Stimulated activated CD8-positive, alpha-beta memory T cell treated with anti-CD3 and anti-CD28 coated beads, Interleukin-7, amount 100 ng/mL, for 24 hours (primary cell): ENCODE results near the gene SMYD3.

Source experiments
- DNase-seq: peaks from one replicate; pipeline ENCODE4 v3.0.0-alpha.2; 2020; ENCODE audit warnings: low read depth

SMYD3 gene

GRCh38 chr1:246271516-246271915 is 235.6 kb downstream of the SMYD3 start:
- no peak for DNase-seq

GRCh38 chr1:246270236-246270635 is 236.8 kb downstream of the SMYD3 start:
- no peak for DNase-seq

- DNase-seq = no peak
Measured at GRCh38 chr1:246269466-246269865, 237.6 kb downstream of the SMYD3 start.

GRCh38 chr1:246267896-246268295 is 239.2 kb downstream of the SMYD3 start:
- no peak for DNase-seq

- no peak for DNase-seq
Measured at GRCh38 chr1:246267426-246267825, 239.7 kb downstream of the SMYD3 start.

GRCh38 chr1:246265481-246265880 is 241.6 kb downstream of the SMYD3 start:
- DNase-seq = no peak

- no peak for DNase-seq
Measured at GRCh38 chr1:246262281-246262680, 244.8 kb downstream of the SMYD3 start.

- no peak for DNase-seq
Measured at GRCh38 chr1:246261639-246262038, 245.4 kb downstream of the SMYD3 start.

- no peak for DNase-seq
Measured at GRCh38 chr1:246258250-246258649, 248.8 kb downstream of the SMYD3 start.

GRCh38 chr1:246255773-246256172 is 251.3 kb downstream of the SMYD3 start:
- DNase-seq = no peak

- DNase-seq = no peak
Measured at GRCh38 chr1:246254854-246255253, 252.2 kb downstream of the SMYD3 start.

GRCh38 chr1:246246430-246246829 is 260.6 kb downstream of the SMYD3 start:
- no peak for DNase-seq

GRCh38 chr1:246245541-246245940 is 261.5 kb downstream of the SMYD3 start:
- no peak for DNase-seq

- no peak for DNase-seq
Measured at GRCh38 chr1:246232126-246232525, 275.0 kb downstream of the SMYD3 start.

- no peak for DNase-seq
Measured at GRCh38 chr1:246226041-246226440, 281.0 kb downstream of the SMYD3 start.

GRCh38 chr1:246221485-246222255 is 285.4 kb downstream of the SMYD3 start:
- DNase-seq = no peak

GRCh38 chr1:246220495-246221065 is 286.5 kb downstream of the SMYD3 start:
- no peak for DNase-seq

- DNase-seq = no peak
Measured at GRCh38 chr1:246219508-246220030, 287.5 kb downstream of the SMYD3 start.

- no peak for DNase-seq
Measured at GRCh38 chr1:246218686-246219085, 288.4 kb downstream of the SMYD3 start.

- no peak for DNase-seq
Measured at GRCh38 chr1:246216906-246217305, 290.2 kb downstream of the SMYD3 start.

GRCh38 chr1:246215510-246215903 is 291.6 kb downstream of the SMYD3 start:
- DNase-seq = no peak

GRCh38 chr1:246214708-246215509 is 292.2 kb downstream of the SMYD3 start:
- no peak for DNase-seq

GRCh38 chr1:246213947-246214346 is 293.1 kb downstream of the SMYD3 start:
- no peak for DNase-seq
